Spleen (tissue), 7 donors: ENCODE results near the gene SESN3.

Experiments used
- CTCF ChIP-seq, 11 experiments: fragments of 200-600 bp in 7 of 11; fragments of 450-650 bp in 4 of 11; sonication (generic) in 4 of 11; IDR thresholded peaks in 8 of 11; conservative IDR thresholded peaks in 3 of 11; 1 replicate in 7 of 11; 2 replicates in 4 of 11; pipeline versions ENCODE4 v1.4.0 to v1.8.0; 2016 to 2021; ENCODE audit warnings: antibody characterized with exemption in 11 of 11, inconsistent platforms in 4 of 11, mild to moderate bottlenecking in 1 of 11
- POLR2A ChIP-seq, 3 donors: fragments of 450-650 bp; IDR thresholded peaks; one replicate each; pipeline ENCODE4 v1.5.1; 2017; ENCODE audit warnings: antibody characterized with exemption in 3 of 3, mild to moderate bottlenecking in 1 of 3
- POLR2AphosphoS5 ChIP-seq, 3 donors: sonication (generic); formaldehyde crosslinking; IDR thresholded peaks; one replicate each; pipeline ENCODE4 v1.5.1; 2017; ENCODE audit warnings: antibody characterized with exemption in 3 of 3
- donor health status: DM: no; HTN: no; CAD: no; lungs with moderate emphysema.
- donor health status: DM: no; HTN: no; CAD: no.
- donor health status: DM: no; HTN: no; CAD: no.

- TF ChIP-seq CTCF (IDR thresholded peaks at IDR 0.05 in 8 of 11, conservative IDR thresholded peaks at IDR 0.05 in 3 of 11) (no peak), POLR2A (IDR thresholded peaks at IDR 0.05) (no peak), POLR2AphosphoS5 (IDR thresholded peaks at IDR 0.05) (no peak)
These were observed 234 bp downstream of the SESN3 start for GRCh38 chr11:95230810-95231126.
